GM19452 (cell line): ENCODE measurements around the gene ABCA12.
A peak's percentile ranks its signal among the peaks of the same experiment; 100 is the strongest.
"Not testable (repeated sequence)": the region's sequence is repeated elsewhere in the genome, so short reads cannot be mapped to it uniquely, and the experiment has no call there.

ENCODE experiments used
- ATAC-seq: cut with Tn5 transposase; IDR thresholded peaks from one replicate; pipeline ENCODE4 v1.9.1; 2021; ENCODE audit not compliant: unreplicated experiment

Gene ABCA12, protein sequence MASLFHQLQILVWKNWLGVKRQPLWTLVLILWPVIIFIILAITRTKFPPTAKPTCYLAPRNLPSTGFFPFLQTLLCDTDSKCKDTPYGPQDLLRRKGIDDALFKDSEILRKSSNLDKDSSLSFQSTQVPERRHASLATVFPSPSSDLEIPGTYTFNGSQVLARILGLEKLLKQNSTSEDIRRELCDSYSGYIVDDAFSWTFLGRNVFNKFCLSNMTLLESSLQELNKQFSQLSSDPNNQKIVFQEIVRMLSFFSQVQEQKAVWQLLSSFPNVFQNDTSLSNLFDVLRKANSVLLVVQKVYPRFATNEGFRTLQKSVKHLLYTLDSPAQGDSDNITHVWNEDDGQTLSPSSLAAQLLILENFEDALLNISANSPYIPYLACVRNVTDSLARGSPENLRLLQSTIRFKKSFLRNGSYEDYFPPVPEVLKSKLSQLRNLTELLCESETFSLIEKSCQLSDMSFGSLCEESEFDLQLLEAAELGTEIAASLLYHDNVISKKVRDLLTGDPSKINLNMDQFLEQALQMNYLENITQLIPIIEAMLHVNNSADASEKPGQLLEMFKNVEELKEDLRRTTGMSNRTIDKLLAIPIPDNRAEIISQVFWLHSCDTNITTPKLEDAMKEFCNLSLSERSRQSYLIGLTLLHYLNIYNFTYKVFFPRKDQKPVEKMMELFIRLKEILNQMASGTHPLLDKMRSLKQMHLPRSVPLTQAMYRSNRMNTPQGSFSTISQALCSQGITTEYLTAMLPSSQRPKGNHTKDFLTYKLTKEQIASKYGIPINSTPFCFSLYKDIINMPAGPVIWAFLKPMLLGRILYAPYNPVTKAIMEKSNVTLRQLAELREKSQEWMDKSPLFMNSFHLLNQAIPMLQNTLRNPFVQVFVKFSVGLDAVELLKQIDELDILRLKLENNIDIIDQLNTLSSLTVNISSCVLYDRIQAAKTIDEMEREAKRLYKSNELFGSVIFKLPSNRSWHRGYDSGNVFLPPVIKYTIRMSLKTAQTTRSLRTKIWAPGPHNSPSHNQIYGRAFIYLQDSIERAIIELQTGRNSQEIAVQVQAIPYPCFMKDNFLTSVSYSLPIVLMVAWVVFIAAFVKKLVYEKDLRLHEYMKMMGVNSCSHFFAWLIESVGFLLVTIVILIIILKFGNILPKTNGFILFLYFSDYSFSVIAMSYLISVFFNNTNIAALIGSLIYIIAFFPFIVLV (N-terminal part only)

GRCh38 chr2:215138479-215138878, at the start of gene ABCA12:
Gene ABCA12, minus strand, starts transcription at chr2:215138626. Its CDS starts 418 bp downstream, at chr2:215138208.
- no peak for ATAC-seq

DNA sequence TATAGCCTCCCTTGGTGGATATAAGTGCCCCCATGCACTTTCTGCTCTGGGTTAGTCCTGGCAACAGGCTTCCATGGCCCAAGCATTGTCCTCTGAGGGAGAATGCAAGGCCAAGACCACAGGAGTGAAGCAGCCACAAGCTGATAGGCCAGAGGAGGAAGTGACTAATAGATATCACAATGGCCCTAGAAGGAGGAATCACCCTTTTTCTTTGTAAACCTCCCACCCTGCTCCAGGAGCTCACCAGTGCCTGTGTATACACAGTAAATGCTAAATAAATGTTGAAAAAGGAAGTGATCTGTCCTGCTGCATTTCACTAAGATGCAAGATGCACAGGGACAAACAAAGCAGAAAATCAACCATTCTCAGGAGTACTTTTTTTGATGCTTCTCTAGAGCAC, 49.7 kb upstream of the ABCA12 start:
- no peak for ATAC-seq

DNA sequence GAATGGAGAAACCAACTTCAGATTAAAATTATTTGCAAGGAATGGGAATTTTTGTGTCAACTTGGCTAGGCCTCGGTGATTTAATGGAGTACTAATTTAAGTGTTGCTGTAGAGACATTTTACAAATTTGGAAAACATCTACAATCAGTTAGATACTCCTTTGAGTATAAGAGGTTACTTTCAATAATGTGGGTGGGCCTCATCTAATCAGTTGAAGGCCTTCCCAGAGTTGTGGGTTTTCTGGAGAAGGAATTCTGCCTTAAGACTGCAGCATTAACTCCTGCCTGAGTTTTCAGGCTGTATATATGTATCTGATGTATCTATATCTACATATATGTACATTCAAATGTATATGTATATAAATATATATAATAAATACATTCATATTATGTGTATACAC, 47.6 kb upstream of the ABCA12 start:
- no peak for ATAC-seq

DNA sequence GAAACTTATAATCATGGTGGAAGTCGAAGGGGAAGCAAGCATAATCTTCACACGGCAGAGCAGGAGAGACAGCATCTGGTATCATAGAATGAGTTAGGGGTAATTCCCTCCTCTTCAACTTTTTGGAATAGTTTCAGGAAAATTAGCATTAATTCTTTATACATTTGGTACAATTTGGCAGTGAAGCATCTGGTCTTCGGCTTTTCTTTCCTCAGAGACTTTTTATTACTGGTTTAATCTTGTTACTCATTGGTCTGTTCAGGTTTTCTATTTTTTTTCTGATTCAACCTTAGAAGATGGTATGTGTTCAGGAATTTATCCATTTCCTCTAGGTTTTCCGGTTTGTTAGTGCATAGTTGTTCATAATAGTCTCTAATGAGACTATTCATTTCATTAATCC, 39.7 kb upstream of the ABCA12 start:
- ATAC-seq, result no peak

- no peak for ATAC-seq
Observed at GRCh38 chr2:215171796-215172195, 33.4 kb upstream of the ABCA12 start.

- peak; percentile 73 for ATAC-seq
Observed at GRCh38 chr2:215171151-215171550, 32.7 kb upstream of the ABCA12 start.

DNA sequence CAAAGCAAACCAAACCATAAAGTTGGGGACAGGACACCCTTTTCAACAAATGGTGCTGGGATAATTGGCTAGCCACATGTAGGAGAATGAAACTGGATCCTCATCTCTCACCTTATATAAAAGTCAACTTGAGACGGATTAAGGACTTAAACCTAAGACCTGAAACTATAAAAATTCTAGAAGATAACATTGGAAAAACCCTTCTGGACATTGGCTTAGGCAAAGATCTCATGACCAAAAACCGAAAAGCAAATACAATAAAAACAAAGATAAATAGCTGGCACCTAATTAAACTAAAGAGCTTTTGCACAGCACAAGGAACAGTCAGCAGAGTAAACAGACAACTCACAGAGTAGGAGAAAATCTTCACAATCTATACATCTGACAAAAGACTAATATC, 28.1 kb upstream of the ABCA12 start:
- not testable (repeated sequence) for ATAC-seq

DNA sequence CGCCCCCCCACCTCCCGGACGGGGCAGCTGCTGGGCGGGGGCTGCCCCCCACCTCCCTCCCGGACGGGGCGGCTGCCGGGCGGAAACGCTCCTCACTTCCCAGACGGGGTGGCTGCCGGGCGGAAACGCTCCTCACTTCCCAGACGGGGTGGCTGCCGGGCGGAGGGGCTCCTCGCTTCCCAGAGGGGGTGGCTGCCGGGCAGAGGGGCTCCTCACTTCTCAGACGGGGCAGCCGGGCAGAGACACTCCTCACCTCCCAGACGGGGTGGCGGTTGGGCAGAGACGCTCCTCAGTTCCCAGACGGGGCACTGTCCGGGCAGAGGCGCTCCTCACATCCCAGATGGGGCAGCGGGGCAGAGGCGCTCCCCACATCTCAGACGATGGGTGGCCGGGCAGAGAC, 24.9 kb upstream of the ABCA12 start:
- not testable (repeated sequence) for ATAC-seq

DNA sequence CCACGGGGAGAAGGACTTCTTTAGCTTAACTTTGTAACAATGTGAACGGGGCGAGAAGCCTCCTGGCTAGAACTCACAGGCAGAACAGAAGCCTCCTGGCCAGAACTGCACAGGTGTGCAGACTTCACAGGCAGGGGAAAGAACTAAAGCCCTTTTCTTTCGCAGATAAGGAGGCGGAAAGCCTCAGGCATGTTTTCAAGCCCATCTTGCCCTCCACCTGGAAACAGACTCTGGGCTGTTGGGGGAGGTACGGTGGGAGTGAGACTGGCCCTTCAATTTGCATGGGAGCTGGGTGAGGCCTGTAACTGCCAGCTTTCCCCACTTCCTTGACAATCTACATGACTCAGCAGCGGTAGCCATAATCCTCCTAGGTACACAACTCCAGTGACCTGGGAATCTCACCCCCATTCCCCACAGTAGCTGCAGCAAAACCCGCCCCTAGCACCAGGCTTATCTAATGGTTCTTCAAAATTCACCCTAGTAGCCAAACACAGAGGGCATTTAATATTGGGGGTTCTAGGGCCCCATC, 22.9 kb upstream of the ABCA12 start:
- no peak for ATAC-seq

DNA sequence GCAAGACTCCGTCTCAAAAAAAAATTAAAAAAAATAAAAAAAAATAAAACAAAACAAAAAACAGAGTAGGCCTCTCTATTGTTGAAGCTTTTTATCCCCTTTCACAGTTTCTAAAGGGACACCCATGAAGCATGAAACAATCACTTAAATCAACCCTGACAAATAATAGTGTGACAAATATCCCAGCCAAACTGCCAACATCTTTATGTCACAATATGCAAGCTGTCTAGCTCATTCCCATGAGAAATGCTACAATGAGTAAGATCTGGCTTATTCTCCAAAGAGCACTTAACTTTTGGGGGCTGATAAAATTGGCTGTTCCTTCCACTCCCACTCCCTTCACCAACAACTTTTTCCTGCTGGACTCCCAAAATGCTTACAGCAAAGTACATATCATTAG, 21.7 kb upstream of the ABCA12 start:
- ATAC-seq, result no peak

DNA sequence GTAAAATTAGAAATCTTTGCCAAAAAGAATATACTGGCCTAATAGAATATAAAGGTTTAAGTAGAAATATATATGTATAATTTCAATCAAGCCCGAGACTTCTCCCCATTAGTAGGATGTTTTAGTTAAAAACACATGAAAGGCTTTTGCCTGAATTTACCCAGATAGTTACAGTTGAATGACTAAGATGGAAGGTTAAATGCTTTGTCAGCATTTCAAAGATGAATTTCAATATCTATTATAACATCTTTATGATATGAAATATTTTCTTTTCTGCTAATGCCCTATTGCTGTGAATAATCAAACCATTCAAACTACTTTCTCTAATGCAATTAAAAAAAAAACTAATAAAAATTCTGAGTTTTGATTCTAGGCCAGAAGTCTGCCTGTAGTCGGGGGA, 18.0 kb upstream of the ABCA12 start:
- no peak for ATAC-seq

DNA sequence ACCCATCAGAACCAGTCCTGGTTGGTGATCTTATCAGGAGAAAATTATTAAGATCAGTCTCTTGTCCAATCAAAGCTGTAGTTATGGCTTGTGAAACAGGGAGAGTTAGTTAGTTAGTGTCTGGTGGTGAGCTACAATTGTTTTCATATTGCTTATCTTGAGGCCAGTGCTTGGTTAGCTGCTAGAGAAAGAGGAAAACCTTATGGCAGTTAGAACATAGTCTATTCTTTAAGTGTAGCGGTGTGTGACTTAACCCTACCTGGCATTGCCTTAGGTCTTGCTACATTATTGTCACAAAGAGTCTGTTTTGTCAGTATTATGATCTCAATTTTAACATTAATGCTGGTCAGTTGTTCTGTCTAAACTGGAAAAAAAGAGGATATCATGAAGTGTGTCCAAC, 11.5 kb upstream of the ABCA12 start:
- ATAC-seq, result no peak

DNA sequence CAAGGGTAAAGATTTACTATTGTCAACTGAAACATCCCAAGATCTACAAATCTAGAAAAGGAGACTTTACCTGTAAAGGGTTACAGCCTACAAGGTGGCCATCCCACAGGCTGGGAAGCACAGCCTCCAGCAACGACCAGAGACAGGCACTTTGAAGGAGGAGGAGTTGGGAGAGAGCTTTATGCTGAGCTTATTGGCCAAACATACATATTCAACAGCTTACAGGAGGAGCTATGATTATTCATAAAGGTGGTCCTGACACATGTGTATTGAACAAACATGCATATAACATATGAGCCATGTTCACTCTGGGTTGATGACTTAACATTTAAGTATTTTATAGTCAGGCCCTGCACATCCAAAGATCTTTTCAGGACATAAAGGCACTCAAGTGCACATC, 11.1 kb upstream of the ABCA12 start:
- ATAC-seq, result no peak

GRCh38 chr2:215149060-215149459, 10.6 kb upstream of the ABCA12 start:
- no peak for ATAC-seq

GRCh38 chr2:215145611-215146010, 7.2 kb upstream of the ABCA12 start:
- no peak for ATAC-seq

DNA sequence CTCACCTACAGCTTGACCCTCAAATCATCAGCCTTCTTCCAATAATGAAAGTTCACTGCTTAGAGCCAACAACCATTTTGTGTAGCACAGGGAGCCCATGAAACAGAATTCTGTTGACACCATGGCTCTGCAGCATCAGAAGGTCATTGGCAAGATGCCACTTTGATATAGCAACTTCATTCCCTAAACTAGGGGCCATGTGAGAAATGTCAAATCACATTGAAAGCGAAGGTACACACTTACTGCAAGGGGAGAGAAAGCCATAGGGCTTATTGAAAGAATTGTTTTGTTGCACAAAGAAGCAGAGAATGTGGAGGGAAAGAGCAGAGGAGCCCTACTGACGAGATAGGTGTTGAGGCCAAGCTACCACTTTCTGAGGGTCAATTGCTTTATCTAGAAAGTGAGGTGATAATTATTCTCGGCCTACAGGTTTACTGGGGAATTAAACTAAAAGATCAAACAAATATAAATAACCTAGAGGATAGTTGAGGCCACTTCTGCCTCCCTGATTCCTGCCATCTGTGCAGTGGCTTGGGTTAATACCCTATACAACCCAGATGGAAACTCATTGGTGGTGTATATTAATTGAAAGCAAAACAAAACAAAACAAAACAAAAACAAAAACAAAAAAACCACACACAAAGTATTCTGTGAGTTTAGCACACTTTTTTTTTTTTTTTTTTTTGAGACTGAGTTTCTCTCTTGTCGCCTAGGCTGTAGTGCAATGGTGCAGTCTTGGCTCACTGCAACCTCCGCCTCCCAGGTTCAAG, 5.9 kb upstream of the ABCA12 start:
- no peak for ATAC-seq

- ATAC-seq, result no peak
Observed at GRCh38 chr2:215143458-215143857, 5.0 kb upstream of the ABCA12 start.

DNA sequence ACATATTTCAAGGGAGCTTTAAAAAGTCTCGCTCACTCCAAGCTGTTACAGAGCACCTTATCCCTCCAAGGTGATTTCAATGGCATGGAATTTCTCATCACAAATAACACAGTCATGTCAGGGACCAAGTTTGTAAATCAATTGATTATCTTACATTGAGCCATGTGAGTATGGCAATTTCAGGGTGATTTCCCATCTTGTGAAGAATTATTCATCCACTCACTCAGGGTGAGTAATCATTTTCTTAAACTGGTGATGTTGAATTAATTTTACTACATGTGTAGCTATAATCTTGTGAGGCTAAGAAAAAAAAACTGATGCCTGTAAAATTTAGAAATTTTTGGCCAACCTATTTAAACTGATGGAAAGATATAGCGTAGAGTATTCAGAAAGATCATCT, 3.3 kb upstream of the ABCA12 start:
- ATAC-seq, result no peak

DNA sequence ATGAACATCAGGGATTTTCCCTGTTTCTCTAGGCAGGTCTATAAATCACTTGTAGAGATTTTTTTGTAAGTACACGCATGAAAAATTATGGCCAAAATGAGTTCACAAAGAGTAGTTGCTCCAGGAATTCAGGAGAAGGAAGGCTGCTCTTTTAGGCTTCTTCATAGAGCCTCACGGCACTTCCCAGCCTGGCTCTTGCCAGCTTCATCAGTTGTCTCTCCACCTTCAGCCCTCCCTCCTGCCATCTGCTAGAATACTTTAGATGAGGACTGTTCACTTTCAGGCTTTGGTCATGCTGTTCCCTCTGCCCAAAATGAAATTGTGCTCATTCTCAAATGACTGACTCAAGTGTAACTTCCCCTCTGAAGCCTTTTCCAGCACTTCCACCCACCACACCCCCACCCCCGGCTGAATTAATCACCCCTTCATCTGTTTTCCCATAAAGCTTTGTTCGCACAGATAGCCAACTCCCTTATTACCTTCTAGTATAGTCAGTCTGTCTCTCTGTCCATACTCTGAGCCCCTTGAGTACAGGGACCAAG, 1.8 kb upstream of the ABCA12 start:
- no peak for ATAC-seq

GRCh38 chr2:215137741-215138340, 585 bp downstream of the ABCA12 start:
- ATAC-seq, result no peak
